ENCODE results near the gene PARVB.
A peak's percentile ranks its signal among the peaks of the same experiment; 100 is the strongest.

The PARVB gene

GRCh38 chr22:44144046-44144569 lies 120.0 kb downstream of the PARVB start:
- Mint-ChIP-seq H3K4me3 (no peak overlapping the region), H3K4me1 (no peaks in the 10 kb centered on the region), H3K36me3 (peaks cover 30% of the 10 kb centered on the region), H3K27ac (no peak overlapping the region), H3K9me3 (no peaks in the 10 kb centered on the region)
- DNase-seq (ENCODE audit: low spot score in 2 of 2) (no peak), ATAC-seq (no peak)

GRCh38 chr22:44145544-44145943 lies 121.4 kb downstream of the PARVB start:
- Mint-ChIP-seq H3K27ac (no peak overlapping the region), H3K9me3 (no peaks in the 10 kb centered on the region), H3K4me3 (no peak overlapping the region), H3K36me3 (peaks cover 26% of the 10 kb centered on the region), H3K4me1 (no peaks in the 10 kb centered on the region)
- ATAC-seq (no peak), DNase-seq (ENCODE audit: low spot score in 2 of 2) (no peak)

GRCh38 chr22:44146088-44146861 lies 122.2 kb downstream of the PARVB start:
- no peak for DNase-seq (ENCODE audit: low spot score in 2 of 2)
- Mint-ChIP-seq H3K27ac (no peak overlapping the region), H3K9me3 (no peaks in the 10 kb centered on the region), H3K4me1 (no peaks in the 10 kb centered on the region), H3K4me3 (no peak overlapping the region), H3K36me3 (peaks cover 24% of the 10 kb centered on the region)
- ATAC-seq = no peak

- no peak for DNase-seq (ENCODE audit: low spot score in 2 of 2)
Observed at GRCh38 chr22:44147008-44147645, 123.0 kb downstream of the PARVB start.

GRCh38 chr22:44147821-44148574 lies 123.9 kb downstream of the PARVB start:
- Mint-ChIP-seq H3K4me1 (no peaks in the 10 kb centered on the region), H3K4me3 (no peak overlapping the region), H3K27ac (no peak overlapping the region), H3K36me3 (peaks cover 26% of the 10 kb centered on the region), H3K9me3 (no peaks in the 10 kb centered on the region)
- ATAC-seq (no peak), DNase-seq (ENCODE audit: low spot score in 2 of 2) (no peak)

More at GRCh38 chr22:44147008-44147645, 123.0 kb downstream of the PARVB start:
- peaks cover 24% of the 10 kb centered on the region for H3K36me3 Mint-ChIP-seq
- no peaks in the 10 kb centered on the region for H3K4me1 Mint-ChIP-seq
- ATAC-seq = no peak
- no peaks in the 10 kb centered on the region for H3K9me3 Mint-ChIP-seq
- no peak overlapping the region for H3K4me3 Mint-ChIP-seq
- no peak overlapping the region for H3K27ac Mint-ChIP-seq

GRCh38 chr22:44151676-44152075 lies 127.6 kb downstream of the PARVB start:
- no peak for ATAC-seq
- H3K9me3 Mint-ChIP-seq = no peaks in the 10 kb centered on the region

GRCh38 chr22:44153710-44154109 lies 129.6 kb downstream of the PARVB start:
- Mint-ChIP-seq H3K4me3 (no peak overlapping the region), H3K9me3 (no peaks in the 10 kb centered on the region), H3K27ac (no peak overlapping the region), H3K36me3 (peaks cover 20% of the 10 kb centered on the region), H3K4me1 (no peaks in the 10 kb centered on the region)
- ATAC-seq (no peak), DNase-seq (ENCODE audit: low spot score in 2 of 2) (no peak)

More at GRCh38 chr22:44151676-44152075, 127.6 kb downstream of the PARVB start:
- H3K4me3 Mint-ChIP-seq = no peak overlapping the region
- H3K36me3 Mint-ChIP-seq = peaks cover 21% of the 10 kb centered on the region
- no peaks in the 10 kb centered on the region for H3K4me1 Mint-ChIP-seq
- no peak for DNase-seq (ENCODE audit: low spot score in 2 of 2)
- no peak overlapping the region for H3K27ac Mint-ChIP-seq

- no peaks in the 10 kb centered on the region for H3K9me3 Mint-ChIP-seq
- peak; percentile 32 for ATAC-seq
- H3K4me1 Mint-ChIP-seq = no peaks in the 10 kb centered on the region
- DNase-seq (ENCODE audit: low spot score in 2 of 2) = no peak
- no peak overlapping the region for H3K27ac Mint-ChIP-seq
- H3K36me3 Mint-ChIP-seq = peaks cover 28% of the 10 kb centered on the region
- no peak overlapping the region for H3K4me3 Mint-ChIP-seq
Observed at GRCh38 chr22:44154436-44154942, 130.4 kb downstream of the PARVB start.

- Mint-ChIP-seq H3K4me1 (no peaks in the 10 kb centered on the region), H3K4me3 (no peak overlapping the region), H3K36me3 (peaks cover 32% of the 10 kb centered on the region), H3K9me3 (no peaks in the 10 kb centered on the region), H3K27ac (no peak overlapping the region)
- ATAC-seq = no peak
- DNase-seq (ENCODE audit: low spot score in 2 of 2) = no peak
Observed at GRCh38 chr22:44155115-44155514, 131.0 kb downstream of the PARVB start.

- no peaks in the 10 kb centered on the region for H3K9me3 Mint-ChIP-seq
- no peaks in the 10 kb centered on the region for H3K4me1 Mint-ChIP-seq
- no peak overlapping the region for H3K27ac Mint-ChIP-seq
- peaks cover 24% of the 10 kb centered on the region for H3K36me3 Mint-ChIP-seq
- H3K4me3 Mint-ChIP-seq = no peak overlapping the region
- ATAC-seq = no peak
- DNase-seq (ENCODE audit: low spot score in 2 of 2) = no peak
Observed at GRCh38 chr22:44157916-44158618, 134.0 kb downstream of the PARVB start.

GRCh38 chr22:44158816-44159215 lies 134.7 kb downstream of the PARVB start:
- no peak overlapping the region for H3K4me3 Mint-ChIP-seq
- DNase-seq (ENCODE audit: low spot score in 2 of 2) (no peak), ATAC-seq (no peak)
- no peak overlapping the region for H3K27ac Mint-ChIP-seq
- no peaks in the 10 kb centered on the region for H3K4me1 Mint-ChIP-seq
- no peaks in the 10 kb centered on the region for H3K9me3 Mint-ChIP-seq
- H3K36me3 Mint-ChIP-seq = peaks cover 24% of the 10 kb centered on the region

- ATAC-seq = no peak
- no peak overlapping the region for H3K4me3 Mint-ChIP-seq
- peaks cover 24% of the 10 kb centered on the region for H3K36me3 Mint-ChIP-seq
- no peak for DNase-seq (ENCODE audit: low spot score in 2 of 2)
- H3K27ac Mint-ChIP-seq = no peak overlapping the region
- H3K9me3 Mint-ChIP-seq = no peaks in the 10 kb centered on the region
- H3K4me1 Mint-ChIP-seq = no peaks in the 10 kb centered on the region
Observed at GRCh38 chr22:44159221-44159620, 135.1 kb downstream of the PARVB start.

GRCh38 chr22:44159811-44160210 lies 135.7 kb downstream of the PARVB start:
- ATAC-seq (no peak), DNase-seq (ENCODE audit: low spot score in 2 of 2) (no peak)
- no peaks in the 10 kb centered on the region for H3K4me1 Mint-ChIP-seq
- H3K27ac Mint-ChIP-seq = no peak overlapping the region
- peaks cover 24% of the 10 kb centered on the region for H3K36me3 Mint-ChIP-seq
- no peaks in the 10 kb centered on the region for H3K9me3 Mint-ChIP-seq
- no peak overlapping the region for H3K4me3 Mint-ChIP-seq

- no peak overlapping the region for H3K4me3 Mint-ChIP-seq
- peaks cover 24% of the 10 kb centered on the region for H3K36me3 Mint-ChIP-seq
- no peak for DNase-seq (ENCODE audit: low spot score in 2 of 2)
- no peak for ATAC-seq
- H3K4me1 Mint-ChIP-seq = no peaks in the 10 kb centered on the region
- H3K9me3 Mint-ChIP-seq = no peaks in the 10 kb centered on the region
- H3K27ac Mint-ChIP-seq = no peak overlapping the region
Observed at GRCh38 chr22:44160421-44160820, 136.3 kb downstream of the PARVB start.

GRCh38 chr22:44161673-44162072 lies 137.6 kb downstream of the PARVB start:
- Mint-ChIP-seq H3K9me3 (no peaks in the 10 kb centered on the region), H3K4me1 (no peaks in the 10 kb centered on the region)

More at GRCh38 chr22:44161673-44162072, 137.6 kb downstream of the PARVB start:
- no peak overlapping the region for H3K27ac Mint-ChIP-seq
- no peak for ATAC-seq
- H3K36me3 Mint-ChIP-seq = peaks cover 17% of the 10 kb centered on the region
- DNase-seq (ENCODE audit: low spot score in 2 of 2) = no peak
- no peak overlapping the region for H3K4me3 Mint-ChIP-seq
